Fibroblast of lung (primary cell): Measurements from ENCODE around the gene RABGAP1.

Experiments used
- CTCF ChIP-seq, 2 donors: IDR thresholded peaks in 1 of 2; conservative IDR thresholded peaks in 1 of 2; 1 replicate in 1 of 2; 2 replicates in 1 of 2; pipeline ENCODE4 v1.5.1; 2011 to 2012; ENCODE audit warnings: low read length in 2 of 2, control low read depth in 1 of 2, inconsistent platforms in 1 of 2, low read depth in 1 of 2, mild to moderate bottlenecking in 1 of 2
- EZH2 ChIP-seq: IDR thresholded peaks from 2 replicates; pipeline ENCODE4 v1.5.1; 2012; ENCODE audit warnings: low read length, control low read depth, mild to moderate bottlenecking; ENCODE audit errors: missing control alignments

- no peak for TF ChIP-seq EZH2
- TF ChIP-seq CTCF (conservative IDR thresholded peaks at IDR 0.05 in 1 of 2, IDR thresholded peaks at IDR 0.05 in 1 of 2; ENCODE audit: low read depth in 1 of 2, low read length in 2 of 2) = no peak
Measured at GRCh38 chr9:123129423-123129822, 188.6 kb downstream of the RABGAP1 start.
